ENCODE data around the gene PRKACA.
"Not testable (repeated sequence)": the region's sequence is repeated elsewhere in the genome, so short reads cannot be mapped to it uniquely, and the experiment has no call there.

The PRKACA gene

DNA sequence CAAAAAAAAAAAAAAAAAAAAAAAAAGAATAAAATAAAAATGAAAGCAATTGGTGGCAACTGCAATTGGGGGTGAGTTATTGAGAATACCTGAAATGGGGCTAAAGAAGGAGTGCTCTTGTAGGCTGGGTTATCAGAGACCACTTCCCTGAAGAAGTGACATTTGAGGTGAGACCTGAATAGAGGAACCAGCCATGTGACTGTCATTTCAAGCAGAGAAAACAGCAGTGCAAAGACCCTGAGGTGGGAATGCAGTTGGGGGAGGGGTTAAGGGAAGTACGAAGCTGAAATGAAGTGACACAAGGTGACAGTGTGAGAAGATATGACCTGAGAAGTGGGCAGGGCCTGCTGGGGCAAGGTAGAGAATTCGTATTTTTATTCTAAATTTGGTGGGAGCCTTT is 51.4 kb downstream of the PRKACA start:
- FAIRE-seq: no peak

DNA sequence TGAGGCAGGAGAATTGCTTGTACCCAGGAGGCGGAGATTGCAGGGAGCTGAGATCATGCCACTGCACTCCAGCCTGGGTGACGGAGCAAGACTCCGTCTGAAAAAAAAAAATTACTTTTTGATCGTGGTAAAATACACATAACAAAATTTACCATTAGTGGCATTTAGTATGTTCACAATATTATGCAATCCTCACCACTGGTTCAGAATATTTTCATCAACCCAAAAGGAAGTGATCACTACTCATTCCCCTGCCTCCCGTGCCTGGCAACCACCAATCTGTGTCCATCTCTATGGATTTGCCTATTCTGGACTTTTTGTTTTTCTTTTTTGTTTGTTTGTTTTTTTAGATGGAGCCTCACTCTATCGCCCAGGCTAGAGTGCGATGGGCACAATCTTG is 54.5 kb downstream of the PRKACA start:
- FAIRE-seq: no peak

- FAIRE-seq: no peak
Observed at GRCh38 chr19:14062558-14062855, 55.1 kb downstream of the PRKACA start.

- no peak for FAIRE-seq
Observed at GRCh38 chr19:14061751-14062557, 55.6 kb downstream of the PRKACA start, which contains the start of gene PALM3. Gene PALM3, minus strand, starts transcription at chr19:14062076. Its CDS starts 96 bp downstream, at chr19:14061980.

- no peak for FAIRE-seq
Observed at GRCh38 chr19:14061081-14061749, 56.3 kb downstream of the PRKACA start.

GRCh38 chr19:14059652-14060155 is 57.9 kb downstream of the PRKACA start:
- no peak for FAIRE-seq

- no peak for FAIRE-seq
Observed at GRCh38 chr19:14059093-14059480, 58.5 kb downstream of the PRKACA start.

DNA sequence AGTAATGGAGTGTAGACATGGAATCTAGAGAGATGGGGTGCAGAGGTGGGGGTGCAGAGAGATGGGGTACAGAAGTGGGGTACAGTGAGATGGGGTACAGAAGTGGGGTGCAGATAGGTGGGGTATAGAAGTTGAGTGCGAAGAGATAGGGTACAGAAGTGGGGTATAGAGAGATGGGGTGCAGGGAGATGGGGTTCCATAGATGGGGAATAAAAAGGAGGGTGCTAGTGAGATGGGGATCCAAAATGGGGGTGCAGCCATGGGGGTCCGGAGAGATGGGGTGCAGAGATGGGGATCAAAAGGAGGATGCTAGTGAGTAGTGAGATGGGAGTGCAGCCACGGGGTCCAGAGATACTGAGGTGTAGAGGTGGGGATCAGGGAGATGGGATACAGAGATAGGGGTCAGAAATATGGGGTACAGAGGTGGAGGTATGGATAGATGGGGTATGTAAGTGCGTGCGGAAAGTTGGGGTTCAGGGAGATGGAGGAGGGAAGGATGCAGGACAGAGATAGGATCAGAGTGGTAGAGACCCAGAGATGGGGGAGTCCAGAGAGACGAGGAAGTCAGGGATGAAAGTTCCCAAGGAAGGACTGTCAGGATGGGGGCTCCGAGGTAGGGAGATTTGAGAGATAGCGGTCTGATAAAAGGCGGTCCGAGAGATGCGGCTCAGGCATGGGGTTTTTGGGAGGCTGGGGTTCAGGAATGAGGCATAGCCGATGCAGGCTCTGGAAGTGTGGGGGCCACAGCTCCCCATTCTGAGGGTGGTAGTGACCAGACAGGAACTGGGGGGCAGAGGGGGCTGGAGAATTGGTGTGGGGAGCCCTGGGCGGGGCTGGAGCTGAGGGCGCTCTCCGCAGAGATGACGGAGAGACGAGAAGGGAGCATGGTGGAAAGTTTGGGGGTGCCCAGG is 59.1 kb downstream of the PRKACA start:
- FAIRE-seq: no peak

- FAIRE-seq: no peak
Observed at GRCh38 chr19:14056741-14057356, 60.7 kb downstream of the PRKACA start.

DNA sequence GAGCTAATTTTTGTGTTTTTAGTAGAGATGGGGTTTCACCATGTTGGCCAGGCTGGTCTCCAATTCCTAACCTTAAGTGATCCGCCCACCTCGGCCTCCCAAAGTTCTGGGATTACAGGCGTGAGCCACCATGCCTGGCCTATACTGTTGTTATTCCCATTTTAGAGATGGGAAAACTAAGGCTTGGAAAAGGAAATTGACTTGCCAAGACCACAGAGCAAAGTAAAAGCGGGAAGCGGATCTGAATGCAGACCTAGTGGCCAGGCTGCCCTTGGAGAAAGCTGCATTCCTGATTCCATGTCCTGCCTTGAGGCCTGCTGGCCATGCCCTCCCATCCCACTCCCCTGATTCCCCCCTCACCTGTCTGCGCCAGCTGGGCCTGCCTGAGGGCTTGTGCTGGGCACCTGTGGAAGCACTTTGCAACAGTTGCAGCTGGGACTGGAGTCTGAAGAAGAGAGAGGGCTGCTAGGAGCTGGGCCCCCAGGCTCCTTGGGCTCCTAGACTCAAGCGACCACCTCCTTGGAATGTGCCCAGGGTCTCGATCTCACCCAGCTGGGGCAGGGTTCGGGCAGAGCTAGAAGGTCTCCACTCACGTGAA is 61.4 kb downstream of the PRKACA start:
- no peak for FAIRE-seq

- FAIRE-seq: no peak
Observed at GRCh38 chr19:14055396-14055795, 62.2 kb downstream of the PRKACA start.

- FAIRE-seq: no peak
Observed at GRCh38 chr19:14054721-14055120, 62.8 kb downstream of the PRKACA start.

GRCh38 chr19:14054099-14054498 is 63.5 kb downstream of the PRKACA start:
- FAIRE-seq: no peak

GRCh38 chr19:14053500-14053899 is 64.1 kb downstream of the PRKACA start:
- FAIRE-seq: no peak

GRCh38 chr19:14053032-14053431 is 64.5 kb downstream of the PRKACA start:
- FAIRE-seq: no peak

- FAIRE-seq: no peak
Observed at GRCh38 chr19:14052470-14052869, 65.1 kb downstream of the PRKACA start.

DNA sequence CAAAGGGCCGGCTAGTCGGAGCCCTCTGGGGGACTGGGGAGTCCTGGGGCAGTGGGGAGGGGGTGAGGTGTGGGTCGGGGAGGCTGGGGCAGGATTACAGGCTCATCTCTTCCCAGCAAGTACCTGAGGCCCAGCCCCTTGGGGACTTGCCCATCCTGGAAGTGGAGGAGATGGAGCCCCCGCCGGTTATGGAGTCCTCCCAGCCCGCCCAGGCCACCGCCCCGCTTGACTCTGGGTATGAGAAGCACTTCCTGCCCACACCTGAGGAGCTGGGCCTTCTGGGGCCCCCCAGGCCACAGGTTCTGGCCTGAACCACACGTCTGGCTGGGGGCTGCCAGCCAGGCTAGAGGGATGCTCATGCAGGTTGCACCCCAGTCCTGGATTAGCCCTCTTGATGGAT is 65.6 kb downstream of the PRKACA start:
- FAIRE-seq: no peak

DNA sequence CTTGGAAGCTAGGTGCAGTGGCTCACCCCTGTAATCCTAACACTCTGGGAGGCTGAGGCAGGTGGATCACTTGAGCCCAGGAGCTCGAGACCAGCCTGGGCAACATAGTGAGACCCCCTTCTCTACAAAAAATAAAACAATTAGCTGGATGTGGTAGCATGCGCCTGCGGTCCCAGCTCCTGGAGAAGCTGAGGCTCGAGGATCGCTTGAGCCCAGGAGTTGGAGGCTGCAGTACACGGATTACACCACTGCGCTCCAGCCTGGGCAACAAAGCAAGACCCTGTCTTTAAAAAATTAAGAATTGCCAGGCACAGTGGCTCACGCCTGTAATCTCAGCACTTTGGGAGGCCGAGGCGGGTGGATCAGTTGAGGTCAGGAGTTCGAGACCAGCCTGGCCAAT is 66.6 kb downstream of the PRKACA start:
- FAIRE-seq: not testable (repeated sequence)

DNA sequence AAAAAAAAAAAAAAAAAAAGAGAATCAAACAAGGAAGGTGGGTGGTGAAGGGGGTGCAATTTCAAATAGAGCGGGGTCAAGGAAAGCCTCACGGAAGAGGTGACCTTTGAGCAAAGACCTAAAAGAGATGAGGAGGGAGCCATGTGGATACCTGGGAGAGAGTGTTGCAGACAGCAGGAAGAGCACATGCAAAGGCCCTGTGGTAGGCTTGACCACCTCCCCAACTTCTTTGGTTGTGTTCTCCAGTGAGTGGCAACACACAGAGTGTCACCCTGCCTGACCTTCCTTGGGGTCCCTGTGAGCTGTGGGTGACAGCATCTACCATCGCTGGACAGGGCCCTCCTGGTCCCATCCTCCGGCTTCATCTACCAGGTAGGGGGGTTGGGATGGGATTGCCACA is 67.0 kb downstream of the PRKACA start:
- no peak for FAIRE-seq

- FAIRE-seq: no peak
Observed at GRCh38 chr19:14048443-14049153, 69.0 kb downstream of the PRKACA start.

GRCh38 chr19:14047866-14048265 is 69.7 kb downstream of the PRKACA start:
- FAIRE-seq: not testable (repeated sequence)

Data from endometrium (tissue), 2 donors.